Mesenchymal stem cell (in vitro differentiated cells and primary cell): ENCODE measurements around the gene ENTPD2. TPM values are rescaled to one million over a fixed set of nuclear protein-coding genes. Genes with fewer than 3 reads are reported as not detected.

Experiments
- DNase-seq: peaks from one replicate; pipeline ENCODE4 v3.0.0-alpha.2; 2013
- H2AFZ ChIP-seq: one replicate; pipeline ENCODE4 v1.6.1; 2013; ENCODE audit warnings: low read depth, mild to moderate bottlenecking, control low read depth, inconsistent platforms, low read length, moderate library complexity
- H2AK5ac ChIP-seq: 2 replicates; pipeline ENCODE4 v1.6.1; 2013; ENCODE audit warnings: low read length, moderate library complexity, mild to moderate bottlenecking, inconsistent platforms; ENCODE audit not compliant: severe bottlenecking
- H2BK120ac ChIP-seq: one replicate; pipeline ENCODE4 v1.6.1; 2013; ENCODE audit warnings: low read depth, mild to moderate bottlenecking, inconsistent platforms, low read length, moderate library complexity
- H2BK12ac ChIP-seq, 2 experiments: one replicate each; pipeline ENCODE4 v1.6.1; 2013; ENCODE audit warnings: inconsistent platforms in 2 of 2, low read length in 2 of 2, mild to moderate bottlenecking in 2 of 2, moderate library complexity in 2 of 2, control low read depth in 1 of 2
- H2BK15ac ChIP-seq: one replicate; pipeline ENCODE4 v1.6.1; 2013; ENCODE audit warnings: mild to moderate bottlenecking, low read depth, inconsistent platforms; ENCODE audit not compliant: poor library complexity, severe bottlenecking
- H2BK5ac ChIP-seq: 2 replicates; pipeline ENCODE4 v1.6.1; 2013; ENCODE audit warnings: low read depth, mild to moderate bottlenecking, low read length, control low read depth, inconsistent platforms; ENCODE audit not compliant: poor library complexity, severe bottlenecking
- H3K14ac ChIP-seq, 2 experiments: one replicate each; pipeline ENCODE4 v1.6.1; 2013; ENCODE audit warnings: inconsistent platforms in 2 of 2, low read length in 2 of 2, control low read depth in 1 of 2, mild to moderate bottlenecking in 1 of 2, moderate library complexity in 1 of 2
- H3K18ac ChIP-seq, 2 experiments: one replicate each; pipeline ENCODE4 v1.6.1; 2013; ENCODE audit warnings: inconsistent platforms in 2 of 2, low read length in 2 of 2, control low read depth in 1 of 2, low read depth in 1 of 2, mild to moderate bottlenecking in 1 of 2
- H3K23ac ChIP-seq, 2 experiments: one replicate each; pipeline ENCODE4 v1.6.1; 2013; ENCODE audit warnings: inconsistent platforms in 2 of 2, low read length in 2 of 2, mild to moderate bottlenecking in 2 of 2, moderate library complexity in 2 of 2, control low read depth in 1 of 2
- H3K27ac ChIP-seq: 2 replicates; pipeline ENCODE4 v1.5.1; 2013; ENCODE audit warnings: mild to moderate bottlenecking, moderate library complexity, low read length, control low read depth, inconsistent platforms; ENCODE audit not compliant: poor library complexity, severe bottlenecking
- H3K27me3 ChIP-seq, 2 experiments: 2 replicates each; pipeline versions ENCODE4 v1.6.1 to v1.7.0; 2013; ENCODE audit warnings: low read length in 2 of 2, mild to moderate bottlenecking in 2 of 2, moderate library complexity in 2 of 2, control low read depth in 1 of 2, inconsistent platforms in 1 of 2; ENCODE audit not compliant: control insufficient read depth in 1 of 2, insufficient read depth in 1 of 2
- H3K36me3 ChIP-seq, 2 experiments: 2 replicates each; pipeline versions ENCODE4 v1.6.1 to v1.7.0; 2013; ENCODE audit warnings: low read length in 2 of 2, control low read depth in 1 of 2, inconsistent platforms in 1 of 2, low read depth in 1 of 2, mild to moderate bottlenecking in 1 of 2; ENCODE audit not compliant: insufficient read depth in 2 of 2, control insufficient read depth in 1 of 2
- H3K4ac ChIP-seq, 2 experiments: one replicate each; pipeline ENCODE4 v1.6.1; 2013; ENCODE audit warnings: inconsistent platforms in 2 of 2, low read length in 2 of 2, mild to moderate bottlenecking in 2 of 2, moderate library complexity in 2 of 2, control low read depth in 1 of 2, low read depth in 1 of 2
- H3K4me1 ChIP-seq: 2 replicates; pipeline ENCODE4 v1.6.1; 2013; ENCODE audit warnings: low read depth, low read length, control low read depth; ENCODE audit not compliant: control insufficient read depth, insufficient read depth
- H3K4me2 ChIP-seq: 2 replicates; pipeline ENCODE4 v1.6.1; 2013; ENCODE audit warnings: low read length, mild to moderate bottlenecking, inconsistent platforms; ENCODE audit not compliant: poor library complexity, severe bottlenecking
- H3K4me3 ChIP-seq, 2 experiments: 2 replicates each; pipeline versions ENCODE4 v1.5.1 to v1.7.0; 2013; ENCODE audit warnings: low read length in 2 of 2, mild to moderate bottlenecking in 2 of 2, control low read depth in 1 of 2, low read depth in 1 of 2; ENCODE audit not compliant: insufficient read depth in 1 of 2
- H3K79me1 ChIP-seq: replicated peaks from 2 replicates; pipeline ENCODE4 v1.6.1; 2013; ENCODE audit warnings: mild to moderate bottlenecking, control low read depth, low read length, inconsistent platforms; ENCODE audit not compliant: poor library complexity, severe bottlenecking
- H3K9ac ChIP-seq: 2 replicates; pipeline ENCODE4 v1.7.0; 2013; ENCODE audit warnings: mild to moderate bottlenecking, low read length, moderate library complexity
- H3K9me3 ChIP-seq: 2 replicates; pipeline ENCODE4 v1.7.0; 2013; ENCODE audit warnings: mild to moderate bottlenecking, low read length; ENCODE audit not compliant: control insufficient read depth
- H4K8ac ChIP-seq: one replicate; pipeline ENCODE4 v1.6.1; 2013; ENCODE audit warnings: inconsistent platforms, mild to moderate bottlenecking, low read length, moderate library complexity
- H4K91ac ChIP-seq: one replicate; pipeline ENCODE4 v1.6.1; 2013; ENCODE audit warnings: mild to moderate bottlenecking, low read length, inconsistent platforms
- WGBS: methylation state at CpG from one replicate; pipeline ENCODE4 v1.1.7; 2013; ENCODE audit warnings: mixed read lengths; 5-methylcytosine and 5-hydroxymethylcytosine counted together
- polyA plus RNA-seq, 2 experiments: library from polyadenylated mRNA; stranded (reverse); fragments of 200-250 nt; gene quantifications; one replicate each; pipeline ENCODE4 v1.2.3, GENCODE V29; 2013

Gene ENTPD2
- not detected for polyA plus RNA-seq (2013, experiment 1 of 2)
- not detected for polyA plus RNA-seq (2013, experiment 2 of 2)

GRCh38 chr9:137053944-137054931, at the start of gene ENTPD2:
ENTPD2 (minus strand) TSS chr9:137054061; CDS start chr9:137053997, 64 bp downstream.
- peak within 1 kb of the TSS; percentile 57 for H3K4me2 ChIP-seq
- peaks cover 16% of the 10 kb centered on the region for H3K4me1 ChIP-seq
- no peak within 1 kb of the TSS for H4K91ac ChIP-seq
- WGBS, result 20% methylated on average over 46 of the region's 90 CpGs
- no peak within 1 kb of the TSS for H2BK120ac ChIP-seq
- no peak within 1 kb of the TSS for H3K9ac ChIP-seq
- no peaks in the 10 kb centered on the region for H3K79me1 ChIP-seq
- no peak within 1 kb of the TSS for H2AK5ac ChIP-seq
- peaks cover 64 to 84% of the 10 kb centered on the region in 2 experiments for H3K27me3 ChIP-seq
- no peak within 1 kb of the TSS for H3K4me3 ChIP-seq
- H3K36me3 ChIP-seq, result no peaks in the 10 kb centered on the region
- H2BK5ac ChIP-seq, result no peak within 1 kb of the TSS
- H4K8ac ChIP-seq, result no peak within 1 kb of the TSS
- peak within 1 kb of the TSS in 1 of 2 experiments; percentile 4 for H2BK12ac ChIP-seq
- no peak within 1 kb of the TSS for H2BK15ac ChIP-seq
- no peak within 1 kb of the TSS for H3K4ac ChIP-seq
- H3K27ac ChIP-seq, result no peak within 1 kb of the TSS
- no peaks in the 10 kb centered on the region for H3K9me3 ChIP-seq
- peak within 1 kb of the TSS in 1 of 2 experiments; percentile 53 for H3K23ac ChIP-seq
- H2AFZ ChIP-seq, result no peak within 1 kb of the TSS
- no peak for DNase-seq
- no peak within 1 kb of the TSS for H3K14ac ChIP-seq
- no peak within 1 kb of the TSS for H3K18ac ChIP-seq

GRCh38 chr9:137103206-137103999, 49.5 kb upstream of the ENTPD2 start:
- Histone ChIP-seq H3K9me3 (no peaks in the 10 kb centered on the region), H3K4me1 (no peaks in the 10 kb centered on the region), H3K4me2 (no peak overlapping the region), H3K27ac (no peak overlapping the region), H3K79me1 (peaks cover 33% of the 10 kb centered on the region), H3K14ac (no peak overlapping the region), H2BK5ac (no peak overlapping the region), H3K4me3 (no peak overlapping the region), H2BK120ac (no peak overlapping the region), H3K27me3 (no peaks in the 10 kb centered on the region), H2BK12ac (no peak overlapping the region), H2AK5ac (no peak overlapping the region), H2AFZ (no peak overlapping the region), H4K91ac (no peak overlapping the region), H3K36me3 (peaks cover 93 to 95% of the 10 kb centered on the region in 2 experiments), H4K8ac (no peak overlapping the region), H3K4ac (no peak overlapping the region), H3K23ac (no peak overlapping the region), H3K18ac (no peak overlapping the region), H2BK15ac (no peak overlapping the region), H3K9ac (no peak overlapping the region)
- DNase-seq, result no peak
- WGBS, result 96% methylated on average over 37 of the region's 37 CpGs

- Histone ChIP-seq H3K4me1 (peaks cover 2% of the 10 kb centered on the region), H3K18ac (no peak overlapping the region), H2BK15ac (no peak overlapping the region), H3K9ac (no peak overlapping the region), H2BK12ac (no peak overlapping the region), H2AK5ac (no peak overlapping the region), H3K27me3 (no peaks in the 10 kb centered on the region), H2BK120ac (no peak overlapping the region), H4K8ac (no peak overlapping the region), H3K79me1 (peaks cover 34% of the 10 kb centered on the region), H3K27ac (no peak overlapping the region), H3K14ac (no peak overlapping the region), H3K9me3 (no peaks in the 10 kb centered on the region), H3K4me2 (no peak overlapping the region), H3K23ac (no peak overlapping the region), H4K91ac (no peak overlapping the region), H2AFZ (no peak overlapping the region), H3K36me3 (peaks cover 81 to 84% of the 10 kb centered on the region in 2 experiments), H2BK5ac (no peak overlapping the region), H3K4ac (no peak overlapping the region), H3K4me3 (no peak overlapping the region)
- WGBS, result 97% methylated on average over 14 of the region's 14 CpGs
- no peak for DNase-seq
Observed at GRCh38 chr9:137099231-137099630, 45.4 kb upstream of the ENTPD2 start.
